ENCODE data around the gene AKNA.

The AKNA gene

GRCh38 chr9:114316605-114317230 lies 71.1 kb downstream of the AKNA start:
- no peak for DNase-seq

- DNase-seq, result no peak
Observed at GRCh38 chr9:114315723-114316363, 71.9 kb downstream of the AKNA start.

GRCh38 chr9:114314881-114315722 lies 72.7 kb downstream of the AKNA start:
- DNase-seq, result no peak

GRCh38 chr9:114314256-114314867 lies 73.4 kb downstream of the AKNA start:
- DNase-seq, result no peak

- DNase-seq, result no peak
Observed at GRCh38 chr9:114313186-114313585, 74.6 kb downstream of the AKNA start.

- no peak for DNase-seq
Observed at GRCh38 chr9:114312513-114312875, 75.3 kb downstream of the AKNA start.

- no peak for DNase-seq
Observed at GRCh38 chr9:114311571-114312512, 75.9 kb downstream of the AKNA start.

GRCh38 chr9:114310471-114311450 lies 77.0 kb downstream of the AKNA start:
- no peak for DNase-seq

- no peak for DNase-seq
Observed at GRCh38 chr9:114309096-114309495, 78.7 kb downstream of the AKNA start.

- DNase-seq, result no peak
Observed at GRCh38 chr9:114308361-114308950, 79.3 kb downstream of the AKNA start.

- no peak for DNase-seq
Observed at GRCh38 chr9:114307899-114308267, 79.9 kb downstream of the AKNA start.

- no peak for DNase-seq
Observed at GRCh38 chr9:114304416-114305188, 83.2 kb downstream of the AKNA start.

- DNase-seq, result no peak
Observed at GRCh38 chr9:114303977-114304376, 83.8 kb downstream of the AKNA start.

GRCh38 chr9:114303571-114303970 lies 84.2 kb downstream of the AKNA start:
- DNase-seq, result no peak

GRCh38 chr9:114302727-114303126 lies 85.1 kb downstream of the AKNA start:
- no peak for DNase-seq

- no peak for DNase-seq
Observed at GRCh38 chr9:114301798-114302565, 85.8 kb downstream of the AKNA start.

- no peak for DNase-seq
Observed at GRCh38 chr9:114300846-114301797, 86.7 kb downstream of the AKNA start.
